OCI-LY1 (cell line): Measurements from ENCODE around the gene CAMTA1.

Experiments used
- H2AFZ ChIP-seq: fragments of 200-600 bp; sonication (generic), shearing (Covaris generic); 2 replicates; pipeline ENCODE4 v1.6.0; 2014; ENCODE audit warnings: antibody characterized with exemption, mild to moderate bottlenecking, low read length
- H3F3A ChIP-seq: fragments of 200-600 bp; sonication (generic), shearing (Covaris generic); 2 replicates; pipeline ENCODE4 v1.6.0; 2014; ENCODE audit warnings: mild to moderate bottlenecking, antibody characterized with exemption, low read length, moderate library complexity; ENCODE audit not compliant: insufficient read depth
- H3K27ac ChIP-seq: fragments of 200-600 bp; sonication (generic); 2 replicates; pipeline ENCODE4 v1.5.1; 2014; ENCODE audit warnings: low read length, mixed run types, mild to moderate bottlenecking, low read depth; ENCODE audit not compliant: poor library complexity, severe bottlenecking
- H3K27me3 ChIP-seq: fragments of 200-600 bp; sonication (generic); 2 replicates; pipeline ENCODE4 v1.6.0; 2014; ENCODE audit warnings: antibody characterized with exemption, mild to moderate bottlenecking, low read length, moderate library complexity; ENCODE audit not compliant: insufficient read depth
- H3K36me3 ChIP-seq: fragments of 200-600 bp; sonication (generic); 2 replicates; pipeline ENCODE4 v1.6.1; 2014; ENCODE audit warnings: mild to moderate bottlenecking, antibody characterized with exemption, low read length, moderate library complexity, mixed read lengths; ENCODE audit not compliant: insufficient read depth
- H3K4me1 ChIP-seq: fragments of 200-600 bp; sonication (generic); 2 replicates; pipeline ENCODE4 v1.5.1; 2014; ENCODE audit warnings: mild to moderate bottlenecking, low read length, moderate library complexity; ENCODE audit not compliant: insufficient read depth, severe bottlenecking
- H3K4me2 ChIP-seq: fragments of 200-600 bp; sonication (generic), shearing (Covaris generic); 2 replicates; pipeline ENCODE4 v1.6.1; 2014; ENCODE audit warnings: low read length
- H3K4me3 ChIP-seq: fragments of 200-600 bp; sonication (generic); 2 replicates; pipeline ENCODE4 v1.5.1; 2014; ENCODE audit warnings: low read length, low read depth, mild to moderate bottlenecking, mixed read lengths; ENCODE audit not compliant: poor library complexity, severe bottlenecking
- H3K79me2 ChIP-seq: fragments of 200-600 bp; shearing (Covaris generic); 2 replicates; pipeline ENCODE4 v1.6.1; 2016; ENCODE audit warnings: mixed run types, low read length, mixed read lengths; ENCODE audit not compliant: insufficient read depth
- H3K9ac ChIP-seq: fragments of 200-600 bp; sonication (generic), shearing (Covaris generic); 2 replicates; pipeline ENCODE4 v1.6.1; 2014; ENCODE audit warnings: mild to moderate bottlenecking, low read length, mixed read lengths
- H3K9me2 ChIP-seq: fragments of 200-600 bp; sonication (generic), shearing (Covaris generic); 2 replicates; pipeline ENCODE4 v1.6.1; 2014; ENCODE audit warnings: low read depth, mild to moderate bottlenecking, low read length, mixed read lengths
- H3K9me3 ChIP-seq: fragments of 200-600 bp; shearing (Covaris generic); 2 replicates; pipeline ENCODE4 v1.6.1; 2014; ENCODE audit warnings: low read length, mixed read lengths
- H4K20me1 ChIP-seq: fragments of 200-600 bp; sonication (generic), shearing (Covaris generic); 2 replicates; pipeline ENCODE4 v1.6.0; 2016; ENCODE audit warnings: mild to moderate bottlenecking, low read length; ENCODE audit not compliant: insufficient read depth
- CTCF ChIP-seq: fragments of 200-600 bp; sonication (generic), shearing (Covaris generic); IDR thresholded peaks from 2 replicates; pipeline ENCODE4 v1.5.1; 2017; ENCODE audit warnings: mild to moderate bottlenecking, antibody characterized with exemption, low read length, moderate library complexity, mixed read lengths
- EZH2 ChIP-seq: fragments of 200-600 bp; sonication (generic), shearing (Covaris generic); IDR thresholded peaks from 2 replicates; pipeline ENCODE4 v1.8.0; 2017; ENCODE audit warnings: borderline replicate concordance, mixed run types, mild to moderate bottlenecking, antibody characterized with exemption, low read length, moderate library complexity, mixed read lengths

The CAMTA1 gene

GRCh38 chr1:7491818-7492173 is 706.5 kb downstream of the CAMTA1 start:
- H3K9ac ChIP-seq = no peak overlapping the region
- no peaks in the 10 kb centered on the region for H3K36me3 ChIP-seq
- no peak overlapping the region for H3K4me3 ChIP-seq
- H3K4me1 ChIP-seq = no peaks in the 10 kb centered on the region
- H3K9me3 ChIP-seq = no peaks in the 10 kb centered on the region
- H3K27me3 ChIP-seq = no peaks in the 10 kb centered on the region
- no peaks in the 10 kb centered on the region for H4K20me1 ChIP-seq
- no peaks in the 10 kb centered on the region for H3K79me2 ChIP-seq
- no peaks in the 10 kb centered on the region for H3F3A ChIP-seq
- no peak overlapping the region for H3K4me2 ChIP-seq
- H3K27ac ChIP-seq = no peak overlapping the region
- TF ChIP-seq EZH2 (no peak), CTCF (no peak)
- H2AFZ ChIP-seq = no peak overlapping the region
- H3K9me2 ChIP-seq = no peaks in the 10 kb centered on the region

DNA sequence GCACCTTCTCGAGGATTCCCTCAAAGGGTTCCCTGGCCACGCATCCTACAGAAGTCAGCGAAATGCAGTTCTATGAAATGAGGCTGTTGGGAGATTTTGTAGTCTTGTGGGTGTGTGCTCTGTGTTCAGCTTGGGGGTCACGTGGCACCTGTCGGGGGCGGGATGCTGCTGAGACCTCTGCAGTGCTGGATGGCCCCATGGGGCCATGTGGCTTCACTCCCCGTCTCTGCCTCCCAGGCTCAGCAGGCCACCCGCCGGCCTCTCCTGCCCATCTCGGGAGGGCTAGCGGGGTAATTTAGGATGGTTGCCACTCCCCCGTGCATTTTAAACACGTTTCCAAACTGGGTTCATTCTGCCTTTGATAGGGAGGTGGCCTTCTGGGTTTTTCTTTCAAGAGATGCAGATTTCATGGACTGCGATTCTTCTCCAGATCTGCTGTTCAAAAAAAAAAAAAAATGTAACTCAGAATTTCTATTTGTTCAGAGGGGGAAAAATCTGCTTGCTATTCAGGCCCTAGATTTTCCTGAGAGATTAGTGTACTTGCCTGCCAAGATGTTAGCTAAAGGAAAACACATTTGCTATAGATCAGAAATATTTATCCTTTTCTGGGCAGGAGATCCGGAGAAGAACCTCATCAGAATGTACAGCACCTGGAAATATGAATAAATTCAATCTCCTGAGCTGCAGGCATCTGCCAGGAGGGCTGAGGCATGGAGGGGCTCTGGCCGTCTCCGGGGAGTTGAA is 708.6 kb downstream of the CAMTA1 start:
- Histone ChIP-seq H3K79me2 (no peaks in the 10 kb centered on the region), H3K9me3 (no peaks in the 10 kb centered on the region), H3K27me3 (no peaks in the 10 kb centered on the region), H3K36me3 (no peaks in the 10 kb centered on the region), H3F3A (no peaks in the 10 kb centered on the region), H4K20me1 (no peaks in the 10 kb centered on the region), H3K4me1 (no peaks in the 10 kb centered on the region), H3K9ac (no peak overlapping the region), H3K4me3 (no peak overlapping the region), H3K4me2 (no peak overlapping the region), H3K27ac (no peak overlapping the region), H3K9me2 (no peaks in the 10 kb centered on the region), H2AFZ (no peak overlapping the region)
- TF ChIP-seq CTCF = no peak
- no peak for TF ChIP-seq EZH2

GRCh38 chr1:7495962-7496361 is 710.7 kb downstream of the CAMTA1 start:
- H3K36me3 ChIP-seq = no peaks in the 10 kb centered on the region
- no peaks in the 10 kb centered on the region for H3K27me3 ChIP-seq
- TF ChIP-seq EZH2 (no peak), CTCF (no peak)
- H3K4me2 ChIP-seq = no peak overlapping the region
- no peaks in the 10 kb centered on the region for H3F3A ChIP-seq
- no peak overlapping the region for H3K9ac ChIP-seq
- no peak overlapping the region for H2AFZ ChIP-seq
- no peaks in the 10 kb centered on the region for H3K9me3 ChIP-seq
- no peaks in the 10 kb centered on the region for H4K20me1 ChIP-seq
- no peak overlapping the region for H3K4me3 ChIP-seq
- no peaks in the 10 kb centered on the region for H3K9me2 ChIP-seq
- H3K79me2 ChIP-seq = no peaks in the 10 kb centered on the region
- H3K27ac ChIP-seq = no peak overlapping the region
- no peaks in the 10 kb centered on the region for H3K4me1 ChIP-seq
